Activated CD8-positive, alpha-beta memory T cell treated with anti-CD3 and anti-CD28 coated beads, Interleukin-2, amount 50 U/mL, for 1 hour (primary cell): ENCODE data around the gene APOL1.
"Not testable (repeated sequence)": the region's sequence is repeated elsewhere in the genome, so short reads cannot be mapped to it uniquely, and the experiment has no call there.

ENCODE experiments used
- DNase-seq: peaks from one replicate; pipeline ENCODE4 v3.0.0-alpha.2; 2020; ENCODE audit errors: extremely low read depth

APOL1 gene

DNA sequence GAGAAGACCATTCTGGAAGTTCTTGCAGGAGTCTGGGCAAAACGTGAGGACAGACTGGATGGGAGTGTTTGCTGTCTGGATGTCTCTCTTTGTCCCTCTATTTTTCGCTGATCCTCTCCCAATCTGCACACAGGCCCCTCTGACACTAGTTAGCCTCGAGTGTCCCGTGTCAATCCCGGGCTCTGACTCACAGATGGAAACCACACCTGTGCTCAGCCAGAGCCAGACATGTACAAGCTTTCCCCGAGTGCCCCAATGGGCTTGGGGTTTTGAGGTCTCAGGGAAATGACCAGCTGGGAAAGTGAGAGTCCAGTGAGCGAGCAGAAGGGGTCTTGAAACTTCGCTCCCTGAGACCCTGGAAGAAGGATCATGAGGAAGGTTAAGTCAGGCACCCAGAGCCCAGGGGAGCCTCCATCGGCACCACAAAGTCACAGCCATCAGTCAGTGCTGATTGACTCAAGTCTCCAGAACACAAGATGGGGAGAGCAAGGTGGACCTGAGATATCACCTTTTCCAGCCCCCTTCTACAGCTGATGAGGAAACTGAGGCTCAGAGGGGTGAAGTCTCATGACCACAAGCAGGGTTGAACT lies 27.5 kb upstream of the APOL1 start:
- no peak for DNase-seq

DNA sequence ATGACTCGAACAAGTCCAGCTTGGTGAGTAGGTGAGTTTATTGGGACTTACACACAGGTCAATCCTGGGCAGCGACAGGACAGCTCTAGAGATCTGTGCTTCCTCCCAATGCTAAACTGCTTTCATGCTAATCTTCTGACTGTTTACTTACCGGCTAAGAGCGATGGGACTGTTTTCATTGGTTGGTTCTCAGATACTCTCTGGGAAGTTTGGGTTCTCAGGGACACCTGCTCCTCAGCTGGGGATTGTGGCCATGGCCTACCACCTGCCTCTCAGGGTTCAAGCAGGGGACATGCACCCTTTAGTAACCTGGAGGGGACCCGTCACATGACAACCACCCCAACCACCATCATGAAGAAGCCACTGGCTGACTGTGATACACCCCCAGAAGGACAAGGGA lies 26.7 kb upstream of the APOL1 start:
- no peak for DNase-seq

DNA sequence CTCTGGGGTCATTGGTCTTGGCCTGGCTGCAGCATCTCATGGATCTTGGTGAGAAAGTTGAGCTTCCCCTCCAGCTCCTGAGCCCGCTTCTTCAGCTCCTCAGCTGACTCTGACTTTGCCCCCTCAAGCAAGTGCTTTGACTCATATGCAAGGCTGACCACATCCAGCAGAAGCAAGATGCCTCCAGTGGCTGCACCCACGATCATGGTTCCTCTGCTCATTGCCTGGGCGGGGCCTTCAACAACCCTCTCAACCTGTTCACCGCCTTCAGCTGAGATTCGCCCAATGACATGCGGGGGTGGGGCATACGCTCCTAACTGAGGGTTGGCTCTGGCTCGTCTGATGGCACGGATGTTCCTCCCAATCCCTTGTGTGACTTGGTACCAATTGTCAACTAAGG lies 25.5 kb upstream of the APOL1 start:
- no peak for DNase-seq

DNA sequence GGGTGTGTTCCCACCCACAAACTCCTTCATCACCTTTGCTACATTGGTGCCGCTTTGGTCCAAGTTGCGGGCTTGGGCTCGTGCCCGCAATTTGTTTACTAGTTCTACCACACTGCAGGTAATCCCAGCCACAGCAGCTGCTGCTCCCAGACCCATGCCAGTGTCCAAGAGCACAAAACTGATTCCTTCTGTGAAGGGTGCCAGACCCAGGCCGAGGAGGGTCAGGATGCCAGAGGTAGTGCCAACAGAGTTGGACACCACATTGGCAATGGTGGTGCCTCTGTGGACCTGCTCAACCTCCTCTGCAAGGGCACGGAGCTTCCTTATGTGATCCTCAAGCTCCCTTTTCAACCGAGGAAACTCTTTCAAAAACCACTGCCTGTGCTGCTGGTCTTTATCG lies 25.1 kb upstream of the APOL1 start:
- no peak for DNase-seq

DNA sequence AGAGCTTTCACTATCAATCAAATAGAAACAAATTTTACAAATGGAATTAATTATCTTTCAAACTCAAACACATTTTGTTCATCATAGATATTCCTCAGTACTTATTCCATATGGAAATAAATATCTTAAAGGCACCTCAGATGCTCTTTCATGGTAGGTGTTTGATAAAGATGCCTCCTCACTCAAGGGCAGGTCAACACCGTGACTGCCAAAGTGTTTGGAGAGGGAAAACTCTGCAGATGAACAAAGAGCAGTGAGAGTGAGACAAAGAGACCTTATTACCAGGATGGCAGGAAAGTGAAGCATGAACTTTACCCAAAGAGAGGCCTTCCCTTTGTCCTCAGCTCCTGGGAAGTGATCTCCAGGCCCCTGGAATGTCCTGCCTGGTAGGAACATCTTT lies 24.6 kb upstream of the APOL1 start:
- DNase-seq, result not testable (repeated sequence)

DNA sequence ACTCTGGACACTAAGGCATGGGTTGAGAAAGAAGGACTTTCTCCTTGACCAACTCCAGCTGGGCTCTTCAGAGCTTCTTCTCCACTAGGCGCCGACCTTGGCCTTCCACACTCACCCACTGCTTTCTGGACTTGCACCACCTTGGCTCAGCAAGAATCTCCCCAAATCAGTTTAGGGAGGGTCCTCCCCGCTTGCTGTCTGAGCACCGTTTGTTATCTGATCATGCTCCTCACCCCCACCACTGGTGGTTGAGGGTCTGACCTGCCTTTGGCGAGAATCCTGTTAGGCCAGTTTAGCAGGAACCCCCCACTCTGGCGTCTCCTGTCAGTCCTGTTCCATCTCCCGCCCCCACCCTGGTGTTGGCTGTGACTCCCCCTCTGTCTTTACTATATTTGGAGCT lies 24.0 kb upstream of the APOL1 start:
- no peak for DNase-seq

DNA sequence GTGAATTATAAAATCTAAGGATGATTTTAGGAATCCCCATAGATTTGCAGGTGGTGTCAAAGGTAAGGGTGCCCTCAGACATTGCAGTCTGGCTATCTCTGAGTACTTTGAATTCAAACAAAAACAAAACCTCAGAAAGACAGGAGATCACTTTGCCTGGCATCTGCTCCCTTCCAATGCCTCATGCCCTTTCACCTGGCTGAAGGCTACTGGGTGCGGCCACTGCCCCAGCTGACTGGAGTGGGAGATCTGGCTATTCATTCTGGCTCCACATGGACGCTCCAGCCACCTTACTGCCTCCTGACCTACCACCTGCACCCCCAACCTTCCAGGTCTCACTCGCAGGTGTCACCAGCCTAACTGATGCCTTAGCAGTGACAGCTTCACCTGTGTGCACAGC lies 23.3 kb upstream of the APOL1 start:
- DNase-seq, result not testable (repeated sequence)

DNA sequence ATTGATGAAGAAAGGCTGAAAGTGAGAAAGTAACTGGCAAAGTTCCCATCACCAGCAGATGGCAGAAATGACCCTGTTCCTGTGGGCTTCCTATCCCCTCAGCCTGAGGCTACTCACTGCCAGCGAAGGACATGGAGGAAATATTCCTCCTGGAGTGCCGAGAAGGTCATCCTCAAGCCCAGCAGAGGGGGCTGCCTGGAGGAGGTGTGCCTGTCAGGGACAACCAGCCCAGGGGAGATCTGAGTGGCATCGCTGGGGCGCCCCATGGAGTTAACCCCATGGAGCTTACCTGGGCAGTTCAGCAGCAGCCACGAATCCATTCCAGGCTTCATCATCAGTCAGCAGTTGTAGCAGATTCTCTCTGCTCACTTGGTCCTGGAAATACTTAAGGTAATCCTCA lies 21.9 kb upstream of the APOL1 start:
- not testable (repeated sequence) for DNase-seq

DNA sequence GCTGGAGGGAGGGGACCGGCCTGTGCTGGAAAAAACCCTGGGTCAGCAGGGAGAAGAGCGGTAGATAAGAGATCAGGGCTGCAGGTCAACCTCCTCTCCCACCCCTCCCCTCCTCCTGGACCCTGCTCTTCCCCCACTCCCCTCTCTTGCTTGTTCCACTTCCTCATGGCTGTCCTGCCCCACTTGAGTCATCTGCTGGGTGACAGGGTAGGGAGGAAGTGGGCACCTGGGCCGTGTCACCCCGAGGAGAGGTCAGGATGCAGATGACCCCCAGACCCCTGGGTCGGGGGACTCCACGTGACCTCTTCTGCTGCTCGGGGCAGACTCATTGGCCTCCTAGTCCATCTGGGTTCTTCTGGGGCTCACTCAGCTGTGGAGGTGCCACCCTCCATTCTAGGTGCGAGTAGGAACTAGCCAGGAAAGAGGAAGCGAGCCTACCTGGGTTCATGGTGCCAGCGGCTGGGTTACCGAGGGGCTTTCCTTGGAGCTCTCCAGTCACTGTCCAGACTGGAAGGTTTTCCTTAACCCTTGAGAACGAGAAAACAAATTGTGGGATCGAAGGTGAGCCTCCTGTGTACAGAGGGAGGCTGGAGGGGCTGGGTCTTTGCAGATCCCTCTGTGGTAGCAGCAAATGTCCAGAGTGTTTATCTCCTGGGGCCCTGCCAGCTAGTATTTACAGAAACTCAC lies 20.1 kb upstream of the APOL1 start:
- no peak for DNase-seq

DNA sequence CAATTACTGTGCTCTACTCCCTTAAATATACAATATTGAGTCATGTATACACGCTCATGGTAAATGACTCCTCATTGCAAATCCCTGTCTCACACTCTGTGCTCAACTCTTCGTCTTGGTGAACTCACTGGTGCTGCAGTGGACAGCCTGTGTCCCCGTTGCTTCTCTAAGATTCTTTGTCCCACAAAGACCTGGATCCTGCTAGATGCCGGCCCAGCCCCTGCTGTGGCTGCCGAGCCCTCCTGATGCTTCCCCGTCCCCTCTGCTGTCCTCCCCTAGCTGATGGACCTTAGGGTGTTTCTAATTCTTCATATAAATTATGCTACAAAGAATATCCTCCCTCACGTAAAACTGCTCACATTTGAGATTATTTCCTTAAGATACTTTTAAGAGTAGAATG lies 19.1 kb upstream of the APOL1 start:
- no peak for DNase-seq

DNA sequence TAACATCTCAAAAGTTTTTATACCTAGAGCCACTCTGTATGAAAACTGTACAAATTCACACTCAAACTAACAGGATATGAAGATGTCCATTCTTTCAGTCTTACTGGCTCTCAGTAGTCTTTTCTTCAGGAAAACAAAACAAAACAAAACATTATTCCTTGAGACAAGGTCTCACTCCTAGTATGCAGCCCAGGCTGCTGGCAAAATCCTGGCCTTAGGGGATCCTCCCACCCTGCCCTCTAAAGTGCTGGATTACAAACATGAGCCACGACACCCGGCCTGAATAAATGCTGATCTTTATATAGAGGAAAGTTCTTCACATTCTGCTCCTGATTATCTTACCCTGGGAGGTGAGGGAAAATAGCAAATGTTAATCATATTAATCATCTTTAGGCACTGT lies 18.7 kb upstream of the APOL1 start:
- no peak for DNase-seq

DNA sequence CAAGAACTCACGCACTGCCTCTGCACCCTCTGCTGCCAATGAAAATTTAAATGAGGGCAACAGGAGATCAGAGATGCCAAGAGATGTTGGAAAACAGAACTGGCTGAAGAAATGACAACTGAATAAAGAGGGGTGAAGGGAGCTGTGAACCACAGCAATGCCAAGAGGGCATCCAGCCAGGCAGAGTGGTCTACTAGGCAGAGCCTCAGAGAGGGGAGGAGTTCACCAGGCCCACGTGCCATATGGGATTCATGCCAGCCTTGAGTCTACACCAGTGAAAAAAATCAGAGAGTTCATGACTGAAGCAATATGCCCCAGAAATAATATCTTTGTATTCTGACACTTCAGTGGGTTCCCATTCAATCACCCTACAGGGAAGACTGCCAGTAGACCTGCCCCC lies 18.0 kb upstream of the APOL1 start:
- no peak for DNase-seq

DNA sequence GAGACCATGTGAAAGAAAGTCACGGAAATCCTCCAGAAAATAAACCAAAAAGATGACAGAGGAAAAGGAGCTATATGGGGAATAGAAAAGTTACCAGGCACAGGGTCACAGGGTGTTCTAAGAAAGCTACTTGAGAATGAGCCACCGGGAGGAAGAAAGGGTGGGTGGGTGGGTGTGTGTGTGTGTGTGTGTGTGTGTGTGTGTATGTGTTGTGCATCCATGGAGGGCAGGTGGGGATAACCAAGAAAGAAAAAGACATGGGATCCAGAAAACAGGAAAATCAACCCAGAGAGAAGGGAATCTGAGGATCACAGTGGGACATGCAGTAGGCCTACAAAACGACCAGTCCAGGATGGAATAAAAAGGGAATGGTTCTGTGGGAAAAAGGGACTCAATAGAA lies 17.3 kb upstream of the APOL1 start:
- no peak for DNase-seq

DNA sequence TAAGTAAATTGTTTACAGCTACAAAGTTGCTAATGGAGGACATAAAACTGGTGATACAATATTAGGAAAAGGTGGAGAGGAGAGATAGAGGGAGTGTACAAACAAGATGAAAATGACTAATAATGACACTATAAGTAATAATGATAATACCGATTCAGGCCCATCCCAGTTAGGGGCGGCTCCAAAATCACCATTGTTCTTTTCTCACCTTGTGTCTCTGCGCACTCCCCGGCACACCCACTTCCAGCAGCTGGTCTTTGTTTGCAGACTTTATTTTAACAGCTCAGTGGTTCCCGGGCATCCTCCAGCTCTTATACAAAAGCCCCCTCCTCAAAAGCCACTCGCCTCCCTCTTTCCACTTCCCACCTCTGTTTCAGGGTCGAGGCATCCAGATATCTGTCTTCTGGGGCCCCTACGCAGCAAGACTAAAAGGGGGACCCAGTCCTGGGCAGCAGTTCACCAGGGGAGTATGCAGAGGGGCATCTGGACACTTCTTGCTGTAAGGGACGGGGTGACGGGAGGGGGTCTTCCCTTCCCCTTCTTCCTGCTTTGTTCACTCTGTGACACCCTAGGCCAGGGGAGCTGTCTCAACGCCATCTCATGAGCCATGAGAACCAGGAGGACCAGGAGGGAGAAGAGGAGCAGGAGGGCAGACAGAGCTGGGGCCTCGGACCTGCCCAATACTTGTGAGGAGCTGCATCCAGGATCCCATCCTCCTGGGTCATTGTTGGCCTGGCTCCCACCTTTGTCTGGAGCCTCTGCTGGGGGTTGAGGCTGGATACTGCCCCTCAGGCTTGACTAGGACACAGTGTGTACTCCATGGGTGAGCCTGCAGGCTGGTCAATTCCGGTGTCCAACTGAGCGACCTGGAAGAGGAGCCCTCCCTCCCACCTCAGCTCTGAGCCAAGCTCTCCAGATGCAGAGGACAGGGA lies 16.3 kb upstream of the APOL1 start:
- no peak for DNase-seq

DNA sequence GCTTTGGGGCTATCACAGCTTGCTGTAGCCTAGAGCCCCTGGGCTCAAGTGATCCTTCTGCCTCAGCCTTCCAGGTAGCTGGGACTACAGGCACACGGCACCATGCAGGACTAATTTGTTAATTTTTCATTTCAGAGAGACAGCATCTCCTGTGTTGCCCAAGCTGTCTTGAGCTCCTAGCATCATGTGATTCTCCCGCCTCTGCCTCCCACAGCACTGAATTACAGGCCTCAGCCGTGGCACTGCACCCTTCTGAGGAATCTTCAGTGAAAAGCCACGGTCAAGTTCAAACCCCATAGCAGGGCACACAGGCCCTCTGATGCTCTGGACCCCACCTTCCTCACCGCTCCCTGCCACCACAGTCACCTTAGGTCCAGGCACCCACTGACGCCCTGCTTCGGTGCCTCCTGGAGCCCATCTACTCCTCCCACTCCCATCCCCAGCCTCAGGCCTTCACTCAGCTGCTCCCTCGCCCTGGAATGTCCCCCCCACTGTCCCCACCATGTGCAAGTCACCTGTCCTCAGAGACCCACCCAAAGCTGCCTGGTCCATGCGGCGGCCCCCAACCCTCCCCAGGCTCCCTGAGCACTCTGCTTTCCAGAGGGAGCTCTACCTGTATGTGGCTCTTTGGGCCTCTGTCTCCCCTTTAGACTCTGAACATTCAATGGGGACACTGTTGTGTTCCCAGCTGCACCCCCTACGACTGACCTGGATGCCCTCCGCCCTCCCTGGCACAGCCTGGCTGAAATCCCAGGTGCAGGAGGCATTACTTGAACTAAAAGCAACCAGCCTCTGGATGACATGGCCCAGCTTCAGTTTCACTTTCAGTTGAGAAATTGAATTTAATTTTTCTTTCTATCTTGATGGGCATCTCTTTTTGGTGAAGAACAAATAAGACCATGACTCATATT lies 15.2 kb upstream of the APOL1 start:
- DNase-seq, result no peak

DNA sequence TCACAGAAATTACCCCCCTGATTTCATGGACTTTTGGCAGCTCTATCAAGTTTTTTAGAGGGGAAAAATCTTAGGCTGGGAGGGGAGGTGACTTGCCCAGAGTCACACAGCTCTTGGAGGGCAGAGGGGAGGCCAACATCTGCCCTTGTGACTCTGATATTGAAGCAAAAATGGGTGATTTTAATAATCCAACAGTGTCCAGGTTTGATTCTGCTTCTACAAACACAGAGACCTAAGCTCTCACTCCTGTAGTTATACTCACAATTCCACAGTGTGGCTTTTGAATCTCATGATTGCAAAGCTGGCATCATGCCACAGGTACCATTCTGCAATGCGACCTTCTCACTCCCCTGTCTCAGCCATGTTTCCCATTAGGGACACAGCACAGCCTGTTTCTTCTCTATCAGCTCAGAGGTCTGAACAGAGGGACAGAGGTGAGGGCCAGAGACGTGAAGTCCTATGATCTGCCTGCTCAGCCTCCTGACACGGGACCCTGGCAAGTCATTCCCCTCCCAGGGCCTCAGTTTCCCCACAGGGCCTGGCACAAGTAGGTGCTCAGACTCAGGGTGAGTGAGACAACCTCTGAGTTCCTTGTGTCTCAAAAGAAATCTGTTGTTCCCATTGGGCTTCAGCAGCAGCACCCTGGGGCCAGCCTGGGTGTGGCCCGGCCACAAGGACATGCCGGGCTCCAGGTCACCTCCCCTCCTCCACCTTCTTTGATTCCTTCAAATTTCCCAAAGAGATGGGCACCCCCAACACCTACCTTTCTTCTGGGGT lies 14.4 kb upstream of the APOL1 start:
- DNase-seq, result no peak

DNA sequence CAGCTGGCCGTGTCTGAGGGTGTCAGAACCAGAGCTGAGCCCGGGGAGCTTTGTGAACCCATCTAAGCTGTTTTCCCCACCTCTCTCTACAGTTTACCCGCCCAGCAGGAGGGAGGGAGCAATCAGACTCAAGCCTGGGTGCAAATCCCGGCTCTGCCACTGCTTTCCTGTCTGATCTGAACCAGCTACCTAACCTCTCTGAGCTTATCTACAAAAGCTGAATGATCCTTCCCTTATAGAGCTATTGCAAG lies 13.9 kb upstream of the APOL1 start:
- DNase-seq, result no peak

DNA sequence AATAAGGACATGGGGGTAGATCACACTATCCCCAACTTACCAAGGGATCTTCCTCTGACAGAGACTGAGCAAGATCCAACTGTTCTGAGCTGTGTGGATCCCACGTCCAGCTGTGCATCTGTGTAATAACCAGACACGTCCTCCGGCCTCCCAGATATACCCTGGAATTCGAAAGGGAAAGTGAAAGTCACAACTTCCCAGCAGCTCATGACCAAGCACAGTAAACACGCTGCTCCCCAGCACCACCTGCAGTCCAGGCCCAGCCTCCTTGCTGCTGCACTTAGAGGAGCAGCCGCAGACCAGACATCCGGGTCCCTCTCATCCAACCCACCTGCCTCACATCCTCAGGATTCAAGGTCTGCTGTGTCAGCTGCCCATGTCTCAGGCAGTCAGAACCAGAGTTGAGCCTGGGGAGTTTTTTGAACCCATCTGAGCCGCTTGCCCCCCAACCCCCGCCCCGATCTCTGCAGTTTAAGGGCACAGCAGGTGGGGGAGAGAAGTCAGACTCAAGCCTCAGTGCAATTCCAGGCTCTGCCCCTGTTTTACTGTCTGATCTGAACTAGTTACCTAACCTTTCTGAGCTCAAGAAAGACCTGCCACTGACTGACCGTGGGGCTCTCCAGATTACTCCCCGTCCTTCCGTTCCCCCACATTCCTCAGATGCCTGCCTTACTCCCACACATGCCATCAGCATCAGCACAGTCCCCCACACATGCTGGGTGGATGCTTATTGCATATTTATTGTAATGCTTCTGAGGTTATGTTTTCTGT lies 13.3 kb upstream of the APOL1 start, which contains the start of gene APOL2:
Gene APOL2 (minus strand): TSS at position 127 of the 771 bp plus-strand sequence. CDS start 6,365 bp downstream, outside the sequence.
- DNase-seq, result peak; percentile 65

DNA sequence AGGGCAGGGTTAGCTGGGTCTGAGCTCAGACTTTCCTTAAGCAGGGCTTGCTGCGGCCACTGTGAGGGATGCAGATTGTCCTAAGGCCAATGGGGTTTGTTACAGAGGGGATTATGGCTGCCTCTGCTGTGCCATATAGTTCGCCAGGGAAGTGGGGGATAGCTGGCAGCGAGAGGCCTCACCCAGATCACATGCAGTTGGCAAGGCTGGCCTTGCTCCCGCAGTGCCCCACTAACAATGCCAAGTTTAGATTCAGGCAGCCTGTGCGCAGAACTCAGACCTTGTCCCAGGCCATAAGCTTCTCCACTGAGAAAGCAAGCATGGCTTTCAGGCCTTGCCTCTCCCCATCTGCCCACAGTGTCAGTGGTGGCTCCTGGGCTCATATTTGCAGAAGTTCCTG lies 8.9 kb upstream of the APOL1 start:
- DNase-seq, result no peak
